DOHH2 (cell line): ENCODE measurements around the gene CCNL2.

Experiments used
- CTCF ChIP-seq: fragments of 200-600 bp; sonication (generic); IDR thresholded peaks from one replicate; pipeline ENCODE4 v1.5.1; 2014; ENCODE audit warnings: antibody characterized with exemption, mild to moderate bottlenecking, low read depth, low read length; ENCODE audit not compliant: poor library complexity, severe bottlenecking
- EZH2phosphoT487 ChIP-seq: fragments of 200-600 bp; sonication (generic); IDR thresholded peaks from 2 replicates; pipeline ENCODE4 v1.6.1; 2017; ENCODE audit warnings: borderline replicate concordance, mild to moderate bottlenecking, antibody characterized with exemption, low read length, moderate library complexity, mixed read lengths

GRCh38 chr1:1371746-1372711 is 27.1 kb downstream of the CCNL2 start:
- TF ChIP-seq CTCF (peak; percentile 98), EZH2phosphoT487 (no peak)
